AG09319 (cell line): Measurements from ENCODE around the gene GPRIN1.
"Not testable (repeated sequence)": the region's sequence is repeated elsewhere in the genome, so short reads cannot be mapped to it uniquely, and the experiment has no call there.

Source experiments
- DNase-seq: peaks from one replicate; pipeline ENCODE4 v3.0.0-alpha.2; 2010; ENCODE audit warnings: low read depth; ENCODE audit errors: extremely low read depth
- TF ChIP-seq, protein P1 (sequence below): IDR thresholded peaks from 2 replicates; pipeline ENCODE4 v1.5.1; 2011; ENCODE audit warnings: low read depth, mild to moderate bottlenecking, inconsistent platforms, low read length, moderate library complexity

GPRIN1 gene

DNA sequence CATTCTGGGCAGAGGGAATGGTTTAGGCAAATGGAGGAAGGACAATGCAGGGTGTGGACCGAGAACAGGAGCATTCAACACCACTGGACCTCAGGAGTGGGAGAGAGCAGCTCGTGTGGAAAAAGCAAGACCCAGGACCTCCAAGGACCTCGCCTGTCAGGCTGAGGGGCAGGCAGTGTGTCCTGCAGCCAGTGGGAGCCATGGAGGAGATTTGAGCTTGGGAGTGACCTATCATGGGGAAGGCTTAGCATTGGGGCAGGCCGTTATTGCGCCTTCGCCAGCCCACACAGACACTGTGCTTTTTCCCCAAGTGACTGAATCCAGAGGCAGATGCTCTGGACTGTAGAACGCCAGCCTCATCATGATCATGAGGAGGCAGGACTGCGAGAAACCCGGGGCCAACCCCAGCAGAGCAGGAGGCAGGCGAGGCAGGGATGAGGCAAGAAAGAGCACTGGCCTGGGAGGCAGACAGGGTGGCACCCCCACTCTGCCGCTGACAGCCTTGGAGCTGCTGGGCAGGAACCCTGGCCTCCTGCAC, 57.6 kb downstream of the GPRIN1 start:
- DNase-seq, result no peak
- TF ChIP-seq, protein P1, sequence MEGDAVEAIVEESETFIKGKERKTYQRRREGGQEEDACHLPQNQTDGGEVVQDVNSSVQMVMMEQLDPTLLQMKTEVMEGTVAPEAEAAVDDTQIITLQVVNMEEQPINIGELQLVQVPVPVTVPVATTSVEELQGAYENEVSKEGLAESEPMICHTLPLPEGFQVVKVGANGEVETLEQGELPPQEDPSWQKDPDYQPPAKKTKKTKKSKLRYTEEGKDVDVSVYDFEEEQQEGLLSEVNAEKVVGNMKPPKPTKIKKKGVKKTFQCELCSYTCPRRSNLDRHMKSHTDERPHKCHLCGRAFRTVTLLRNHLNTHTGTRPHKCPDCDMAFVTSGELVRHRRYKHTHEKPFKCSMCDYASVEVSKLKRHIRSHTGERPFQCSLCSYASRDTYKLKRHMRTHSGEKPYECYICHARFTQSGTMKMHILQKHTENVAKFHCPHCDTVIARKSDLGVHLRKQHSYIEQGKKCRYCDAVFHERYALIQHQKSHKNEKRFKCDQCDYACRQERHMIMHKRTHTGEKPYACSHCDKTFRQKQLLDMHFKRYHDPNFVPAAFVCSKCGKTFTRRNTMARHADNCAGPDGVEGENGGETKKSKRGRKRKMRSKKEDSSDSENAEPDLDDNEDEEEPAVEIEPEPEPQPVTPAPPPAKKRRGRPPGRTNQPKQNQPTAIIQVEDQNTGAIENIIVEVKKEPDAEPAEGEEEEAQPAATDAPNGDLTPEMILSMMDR, result no peak

DNA sequence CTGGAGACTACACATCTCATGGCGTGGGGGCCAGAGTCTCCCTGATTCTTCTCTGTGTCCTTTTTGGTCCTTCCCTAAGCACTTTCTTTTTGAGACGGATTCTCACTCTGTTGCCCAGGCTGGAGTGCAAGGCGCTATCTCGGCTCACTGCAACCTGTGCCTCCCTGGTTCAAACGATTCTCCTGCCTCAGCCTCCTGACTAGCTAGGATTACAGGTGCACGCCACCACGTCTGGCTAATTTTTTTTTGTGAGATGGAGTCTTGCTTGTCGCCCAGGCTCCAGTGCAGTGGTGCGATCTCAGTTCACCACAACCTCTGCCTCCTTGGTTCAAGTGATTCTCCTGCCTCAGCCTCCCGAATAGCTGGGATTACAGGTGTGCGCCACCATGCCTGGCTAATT, 59.0 kb downstream of the GPRIN1 start:
- not testable (repeated sequence) for DNase-seq

DNA sequence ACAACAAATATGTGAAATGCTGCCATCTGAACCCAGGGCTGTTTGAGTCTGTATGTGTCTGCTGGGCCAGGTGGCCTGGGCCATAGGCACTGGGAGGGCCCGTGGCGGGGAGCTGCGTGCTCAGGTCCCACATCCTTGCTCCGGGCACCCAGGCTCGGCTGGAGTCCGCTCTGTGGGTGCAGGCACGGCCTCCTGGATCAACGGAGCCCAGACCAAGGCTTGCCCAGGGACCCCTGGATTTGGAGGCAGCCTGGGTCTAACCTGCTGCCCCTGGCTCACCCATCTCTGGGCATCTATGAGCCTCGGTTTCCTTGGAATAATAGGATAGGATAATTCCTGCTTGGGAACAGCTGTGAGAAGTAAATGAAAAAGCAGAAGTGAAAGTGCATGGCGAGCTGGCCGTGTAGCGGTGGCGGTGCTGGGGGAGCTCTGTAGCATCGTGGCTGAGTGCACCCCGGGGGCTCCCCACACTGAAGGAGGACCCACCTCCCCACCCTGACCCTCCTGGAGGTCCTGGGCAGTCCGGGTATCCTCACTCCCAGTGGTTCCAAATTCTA, 59.6 kb downstream of the GPRIN1 start:
- DNase-seq, result no peak
- TF ChIP-seq, protein P1, result no peak

DNA sequence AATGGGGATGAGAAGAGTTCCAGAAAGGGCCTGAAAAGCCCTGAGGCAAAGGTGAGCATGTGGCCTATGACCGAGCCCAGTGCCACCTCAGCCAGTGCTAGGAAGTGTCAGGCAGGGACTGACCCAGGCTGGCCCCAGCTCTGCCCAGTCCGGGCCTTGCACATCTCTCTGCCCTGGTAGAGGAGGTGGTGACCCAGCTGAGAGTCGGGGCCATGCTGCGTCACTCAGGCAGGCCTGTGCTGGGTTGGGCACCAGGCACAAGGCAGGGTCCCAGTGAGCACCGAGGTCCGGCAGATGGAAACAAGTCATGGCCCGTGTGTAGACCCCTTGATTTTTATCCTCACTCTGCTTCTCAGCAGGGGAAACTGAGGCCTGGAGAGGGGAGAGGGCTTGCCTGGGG, 60.1 kb downstream of the GPRIN1 start:
- TF ChIP-seq, protein P1, result no peak
- no peak for DNase-seq

DNA sequence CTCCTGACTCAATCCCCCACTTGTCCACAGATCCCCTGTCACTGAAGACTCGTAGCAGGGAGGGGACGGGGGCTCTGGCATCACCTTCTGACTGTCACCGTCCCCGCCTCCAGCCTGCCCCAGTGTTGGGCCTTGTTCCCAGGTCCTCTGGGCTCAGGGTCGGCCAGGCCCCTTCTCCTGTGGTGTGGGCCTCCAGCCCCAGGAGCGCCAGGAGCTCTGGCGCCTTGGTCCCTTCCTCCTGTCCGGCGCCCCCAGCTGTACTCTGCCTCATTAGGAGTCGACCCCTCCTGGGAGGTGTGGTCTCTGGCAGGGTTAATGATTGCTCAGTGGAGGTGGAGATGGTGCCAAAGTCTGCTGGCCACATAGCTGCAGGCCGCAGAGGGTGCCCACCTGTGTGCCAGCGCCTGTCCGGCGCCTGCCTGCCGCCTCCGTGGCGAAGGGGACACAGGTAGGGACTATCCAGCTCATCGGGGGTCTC, 61.0 kb downstream of the GPRIN1 start, which contains the start of gene CDHR2:
CDHR2 (plus strand) TSS at position 376 of the 478 bp plus-strand sequence. CDS start 16,011 bp downstream, outside the sequence.
- TF ChIP-seq, protein P1, result no peak

DNA sequence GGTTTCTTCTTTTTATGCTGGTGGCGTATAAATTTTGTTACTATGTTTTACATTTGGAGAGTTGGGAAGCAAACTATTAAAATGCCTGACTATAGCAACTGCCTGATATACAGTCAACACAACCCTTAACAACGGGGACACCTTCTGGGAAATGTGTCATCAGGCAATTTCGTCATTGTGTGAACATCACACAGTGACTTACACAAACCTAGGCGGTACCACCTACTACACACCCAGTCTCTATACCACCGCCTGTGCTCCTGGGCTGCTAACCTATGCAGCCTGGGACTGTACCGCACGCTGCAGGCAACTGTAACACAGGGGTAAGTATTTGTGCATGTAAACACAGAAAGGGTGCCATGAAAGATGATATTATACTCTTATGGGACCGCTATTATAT, 62.2 kb downstream of the GPRIN1 start:
- DNase-seq, result no peak
- TF ChIP-seq, protein P1, result no peak

More for the DNA sequence above, 61.0 kb downstream of the GPRIN1 start, which contains the start of gene CDHR2:
- DNase-seq, result no peak
